Breast epithelium (tissue), 4 donors: Measurements from ENCODE around the gene SLX4IP. TPM values are rescaled to one million over a fixed set of nuclear protein-coding genes. Genes with fewer than 3 reads are reported as not detected.

ENCODE experiments used
- DNase-seq, 2 donors: peaks; one replicate each; pipeline ENCODE4 v3.0.0-alpha.2; 2019; ENCODE audit warnings: low spot score in 2 of 2
- H3K27ac ChIP-seq, 2 donors: fragments of 200-600 bp; sonication (generic) in 1 of 2; one replicate each; pipeline ENCODE4 v1.5.1; 2016 to 2019; ENCODE audit warnings: mild to moderate bottlenecking in 1 of 2
- H3K27me3 ChIP-seq, 2 donors: fragments of 200-600 bp; sonication (generic) in 1 of 2; one replicate each; pipeline versions ENCODE4 v1.5.1 to v1.6.0; 2017 to 2019; ENCODE audit warnings: control low read depth in 1 of 2, mild to moderate bottlenecking in 1 of 2
- H3K36me3 ChIP-seq: fragments of 200-600 bp; one replicate; pipeline ENCODE4 v1.5.1; 2019
- H3K4me1 ChIP-seq, 2 donors: fragments of 200-600 bp; sonication (generic); one replicate each; pipeline ENCODE4 v1.5.1; 2016 to 2019; ENCODE audit warnings: control low read depth in 1 of 2
- H3K4me3 ChIP-seq, 3 donors: fragments of 200-600 bp; sonication (generic); 1 replicate in 2 of 3; 2 replicates in 1 of 3; pipeline ENCODE4 v1.5.1; 2016 to 2019; ENCODE audit warnings: mild to moderate bottlenecking in 3 of 3, moderate library complexity in 2 of 3
- H3K9me3 ChIP-seq, 2 donors: fragments of 200-600 bp; sonication (generic) in 1 of 2; one replicate each; pipeline ENCODE4 v1.5.1; 2016 to 2019; ENCODE audit warnings: control low read depth in 1 of 2
- CTCF ChIP-seq, 3 donors: fragments of 450-650 bp; IDR thresholded peaks; one replicate each; pipeline ENCODE4 v1.5.1; 2016 to 2017; ENCODE audit warnings: antibody characterized with exemption in 3 of 3, mild to moderate bottlenecking in 3 of 3, moderate library complexity in 3 of 3
- POLR2A ChIP-seq: fragments of 450-650 bp; IDR thresholded peaks from one replicate; pipeline ENCODE4 v1.6.1; 2016; ENCODE audit warnings: antibody characterized with exemption, mild to moderate bottlenecking, moderate library complexity
- POLR2AphosphoS5 ChIP-seq, 3 donors: sonication (generic); formaldehyde crosslinking; IDR thresholded peaks; one replicate each; pipeline ENCODE4 v1.6.1; 2017; ENCODE audit warnings: antibody characterized with exemption in 3 of 3
- intact Hi-C: fragments of 100-400 bp; cut with DNase I; formaldehyde crosslinking; loops from one replicate; pipeline ENCODE4 v1.15.1; 2023; ENCODE audit warnings: low total_unique reads
- total RNA-seq, 3 donors: library from RNA; depleted of rRNA; stranded (reverse); fragments of >200 nt; gene quantifications; one replicate each; pipeline ENCODE4 v1.1.0, GENCODE V29; 2016

SLX4IP gene
- total RNA-seq, 3 donors from 2014 or later = 4.2 to 6.9 (median 5.9) TPM

GRCh38 chr20:10658876-10659632 lies 223.9 kb downstream of the SLX4IP start:
- H3K4me3 ChIP-seq = no peak overlapping the region
- H3K36me3 ChIP-seq = no peaks in the 10 kb centered on the region
- peak overlapping the region in 1 of 2 donors; percentile 41 for H3K27ac ChIP-seq
- no peak for DNase-seq
- no peaks in the 10 kb centered on the region for H3K27me3 ChIP-seq
- TF ChIP-seq POLR2A (no peak), POLR2AphosphoS5 (IDR thresholded peaks at IDR 0.05) (no peak)
- intact Hi-C loops = no loop called here
- no peaks in the 10 kb centered on the region for H3K9me3 ChIP-seq
- H3K4me1 ChIP-seq = no peaks in the 10 kb centered on the region

GRCh38 chr20:10659651-10660601 lies 224.8 kb downstream of the SLX4IP start:
- Histone ChIP-seq H3K9me3 (no peaks in the 10 kb centered on the region), H3K4me1 (peaks cover 0 to 6% of the 10 kb centered on the region in 2 donors), H3K27ac (peak overlapping the region in 1 of 2 donors; percentile 74), H3K4me3 (no peak overlapping the region), H3K27me3 (no peaks in the 10 kb centered on the region), H3K36me3 (no peaks in the 10 kb centered on the region)
- no peak for TF ChIP-seq POLR2AphosphoS5 (IDR thresholded peaks at IDR 0.05)
- no peak for TF ChIP-seq POLR2A
- no peak for TF ChIP-seq CTCF (IDR thresholded peaks at IDR 0.05)
- DNase-seq = peak in 1 of 2 donors; percentile 49
- intact Hi-C loops = no loop called here

- no peak for TF ChIP-seq POLR2A
- no peak for TF ChIP-seq POLR2AphosphoS5 (IDR thresholded peaks at IDR 0.05)
- TF ChIP-seq CTCF (IDR thresholded peaks at IDR 0.05) = no peak
- peaks cover 0 to 12% of the 10 kb centered on the region in 2 donors for H3K4me1 ChIP-seq
- H3K4me3 ChIP-seq = no peak overlapping the region
- intact Hi-C loops = no loop called here
- peak overlapping the region; percentile 19 to 74 for H3K27ac ChIP-seq
- no peaks in the 10 kb centered on the region for H3K36me3 ChIP-seq
- DNase-seq = no peak
- H3K9me3 ChIP-seq = no peaks in the 10 kb centered on the region
- H3K27me3 ChIP-seq = no peaks in the 10 kb centered on the region
These were observed 225.6 kb downstream of the SLX4IP start for GRCh38 chr20:10660661-10661060.

GRCh38 chr20:10661261-10661660 lies 226.2 kb downstream of the SLX4IP start:
- Histone ChIP-seq H3K36me3 (no peaks in the 10 kb centered on the region), H3K4me3 (no peak overlapping the region), H3K4me1 (peaks cover 3 to 16% of the 10 kb centered on the region in 2 donors), H3K27ac (peak overlapping the region; percentile 19 to 74), H3K9me3 (no peaks in the 10 kb centered on the region), H3K27me3 (no peaks in the 10 kb centered on the region)
- TF ChIP-seq POLR2A = no peak
- no peak for TF ChIP-seq POLR2AphosphoS5 (IDR thresholded peaks at IDR 0.05)
- no peak for TF ChIP-seq CTCF (IDR thresholded peaks at IDR 0.05)
- DNase-seq = no peak
- intact Hi-C loops = no loop called here

- TF ChIP-seq POLR2AphosphoS5 (IDR thresholded peaks at IDR 0.05) (no peak), POLR2A (no peak), CTCF (IDR thresholded peaks at IDR 0.05) (no peak)
- Histone ChIP-seq H3K9me3 (no peaks in the 10 kb centered on the region), H3K27ac (peak overlapping the region; percentile 22 to 74), H3K4me1 (peaks cover 4 to 16% of the 10 kb centered on the region in 2 donors), H3K36me3 (no peaks in the 10 kb centered on the region), H3K27me3 (no peaks in the 10 kb centered on the region), H3K4me3 (no peak overlapping the region)
- intact Hi-C loops = no loop called here
- DNase-seq = no peak
These were observed 227.0 kb downstream of the SLX4IP start for GRCh38 chr20:10662151-10662550.
